GM20431 (cell line): Measurements from ENCODE around the gene OR1J4.
"Not testable (repeated sequence)": the region's sequence is repeated elsewhere in the genome, so short reads cannot be mapped to it uniquely, and the experiment has no call there.

Source experiments
- in situ Hi-C: fragments of 300-500 bp; cut with MseI, MboI; formaldehyde crosslinking; loops from one replicate; pipeline ENCODE4 v1.15.0; 2020; ENCODE audit warnings: low sequenced_read_pairs; ENCODE audit not compliant: unreplicated experiment

The OR1J4 gene

GRCh38 chr9:122518841-122519240, at the start of gene OR1J4:
Gene OR1J4, plus strand, starts transcription at chr9:122519141. Its CDS starts 0 bp downstream, at chr9:122519141.
- in situ Hi-C loops: no loop called here

- in situ Hi-C loops: no loop called here
Measured at GRCh38 chr9:122474561-122474960, 44.4 kb upstream of the OR1J4 start.

- in situ Hi-C loops: no loop called here
Measured at GRCh38 chr9:122475717-122476116, 43.2 kb upstream of the OR1J4 start.

GRCh38 chr9:122477346-122477745, 41.6 kb upstream of the OR1J4 start:
- in situ Hi-C loops: no loop called here

- in situ Hi-C loops: no loop called here
Measured at GRCh38 chr9:122477826-122478225, 41.1 kb upstream of the OR1J4 start, which contains the start of gene OR1J1. Gene OR1J1, minus strand, starts transcription at chr9:122477926. Its CDS starts 0 bp downstream, at chr9:122477926.

- in situ Hi-C loops: no loop called here
Measured at GRCh38 chr9:122479062-122479461, 39.9 kb upstream of the OR1J4 start.

GRCh38 chr9:122498883-122499288, 20.1 kb upstream of the OR1J4 start:
- in situ Hi-C loops: no loop called here

GRCh38 chr9:122506964-122507363, 12.0 kb upstream of the OR1J4 start:
- in situ Hi-C loops: no loop called here

- in situ Hi-C loops: no loop called here
Measured at GRCh38 chr9:122510502-122510901, 8.4 kb upstream of the OR1J4 start, which contains the start of gene OR1J2. Gene OR1J2, plus strand, starts transcription at chr9:122510802. Its CDS starts 0 bp downstream, at chr9:122510802.

- in situ Hi-C loops: no loop called here
Measured at GRCh38 chr9:122518226-122518625, 715 bp upstream of the OR1J4 start.

GRCh38 chr9:122519376-122519775, 435 bp downstream of the OR1J4 start:
- in situ Hi-C loops: no loop called here

- in situ Hi-C loops: no loop called here
Measured at GRCh38 chr9:122526602-122527001, 7.7 kb downstream of the OR1J4 start.

GRCh38 chr9:122527193-122527592, 8.3 kb downstream of the OR1J4 start, which contains the start of gene OR1N1:
Gene OR1N1, minus strand, starts transcription at chr9:122527293. Its CDS starts 0 bp downstream, at chr9:122527293.
- in situ Hi-C loops: no loop called here

- in situ Hi-C loops: not testable (repeated sequence)
Measured at GRCh38 chr9:122531157-122531556, 12.2 kb downstream of the OR1J4 start.

GRCh38 chr9:122536134-122536533, 17.2 kb downstream of the OR1J4 start:
- in situ Hi-C loops: no loop called here

- in situ Hi-C loops: not testable (repeated sequence)
Measured at GRCh38 chr9:122537066-122537465, 18.1 kb downstream of the OR1J4 start.

- in situ Hi-C loops: no loop called here
Measured at GRCh38 chr9:122538757-122539156, 19.8 kb downstream of the OR1J4 start.

GRCh38 chr9:122546196-122546595, 27.3 kb downstream of the OR1J4 start:
- in situ Hi-C loops: no loop called here

GRCh38 chr9:122551371-122551770, 32.4 kb downstream of the OR1J4 start:
- in situ Hi-C loops: no loop called here

- in situ Hi-C loops: no loop called here
Measured at GRCh38 chr9:122552812-122553211, 33.9 kb downstream of the OR1J4 start, which contains the start of gene OR1N2. Gene OR1N2, plus strand, starts transcription at chr9:122553112. Its CDS starts 100 bp downstream, at chr9:122553212.

- in situ Hi-C loops: no loop called here
Measured at GRCh38 chr9:122561446-122561845, 42.5 kb downstream of the OR1J4 start.

GRCh38 chr9:122562134-122562760, 43.3 kb downstream of the OR1J4 start:
- in situ Hi-C loops: no loop called here
